HG03460 (cell line): ENCODE results near the gene RHOA.
"Not testable (repeated sequence)": the region's sequence is repeated elsewhere in the genome, so short reads cannot be mapped to it uniquely, and the experiment has no call there.

Experiments used
- ATAC-seq: cut with Tn5 transposase; IDR thresholded peaks from one replicate; pipeline ENCODE4 v1.9.1; 2021; ENCODE audit not compliant: unreplicated experiment

Gene RHOA

GRCh38 chr3:49333091-49333490 is 78.7 kb downstream of the RHOA start:
- ATAC-seq, result no peak

- no peak for ATAC-seq
Measured at GRCh38 chr3:49329186-49329585, 82.6 kb downstream of the RHOA start.

- ATAC-seq, result not testable (repeated sequence)
Measured at GRCh38 chr3:49328350-49328749, 83.4 kb downstream of the RHOA start.

- no peak for ATAC-seq
Measured at GRCh38 chr3:49327485-49327884, 84.3 kb downstream of the RHOA start.

GRCh38 chr3:49324768-49325167 is 87.0 kb downstream of the RHOA start:
- ATAC-seq, result no peak

GRCh38 chr3:49316696-49317457 is 94.9 kb downstream of the RHOA start:
- ATAC-seq, result no peak

GRCh38 chr3:49313896-49314688 is 97.7 kb downstream of the RHOA start:
- no peak for ATAC-seq

- no peak for ATAC-seq
Measured at GRCh38 chr3:49311283-49311682, 100.5 kb downstream of the RHOA start.

- no peak for ATAC-seq
Measured at GRCh38 chr3:49310677-49311076, 101.1 kb downstream of the RHOA start.
